ENCODE data around the gene OR4D2.
A peak's percentile ranks its signal among the peaks of the same experiment; 100 is the strongest.

Gene OR4D2

DNA sequence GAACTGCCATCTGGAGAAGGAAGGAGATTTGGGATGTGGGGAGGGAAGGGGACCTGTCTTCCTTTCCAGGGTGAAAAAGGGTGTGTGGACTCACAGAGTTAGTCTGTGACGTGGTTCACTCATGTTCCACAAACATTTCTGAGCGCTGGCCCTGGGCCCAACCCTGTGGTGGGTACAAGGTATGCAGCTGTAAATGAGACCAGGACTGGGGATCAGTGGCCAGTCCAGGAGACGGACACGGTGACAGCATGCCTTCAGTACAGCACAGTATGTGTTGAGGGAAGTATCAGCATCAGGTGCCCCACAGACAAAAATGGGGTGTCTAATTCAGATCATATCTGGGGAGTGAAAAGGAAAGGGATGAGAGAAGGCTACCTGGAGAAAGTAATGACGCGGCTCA, 20.3 kb downstream of the OR4D2 start:
- Histone ChIP-seq H3K27me3 (ENCODE audit: insufficient read depth, low read depth, severe bottlenecking) (no peaks in the 10 kb centered on the region), H3K9me3 (ENCODE audit: severe bottlenecking) (no peaks in the 10 kb centered on the region), H3K27ac (no peak overlapping the region), H3K4me3 (ENCODE audit: low read depth, low read length) (no peak overlapping the region), H3K36me3 (no peaks in the 10 kb centered on the region)
- no peak for DNase-seq
- TF ChIP-seq, protein P1, sequence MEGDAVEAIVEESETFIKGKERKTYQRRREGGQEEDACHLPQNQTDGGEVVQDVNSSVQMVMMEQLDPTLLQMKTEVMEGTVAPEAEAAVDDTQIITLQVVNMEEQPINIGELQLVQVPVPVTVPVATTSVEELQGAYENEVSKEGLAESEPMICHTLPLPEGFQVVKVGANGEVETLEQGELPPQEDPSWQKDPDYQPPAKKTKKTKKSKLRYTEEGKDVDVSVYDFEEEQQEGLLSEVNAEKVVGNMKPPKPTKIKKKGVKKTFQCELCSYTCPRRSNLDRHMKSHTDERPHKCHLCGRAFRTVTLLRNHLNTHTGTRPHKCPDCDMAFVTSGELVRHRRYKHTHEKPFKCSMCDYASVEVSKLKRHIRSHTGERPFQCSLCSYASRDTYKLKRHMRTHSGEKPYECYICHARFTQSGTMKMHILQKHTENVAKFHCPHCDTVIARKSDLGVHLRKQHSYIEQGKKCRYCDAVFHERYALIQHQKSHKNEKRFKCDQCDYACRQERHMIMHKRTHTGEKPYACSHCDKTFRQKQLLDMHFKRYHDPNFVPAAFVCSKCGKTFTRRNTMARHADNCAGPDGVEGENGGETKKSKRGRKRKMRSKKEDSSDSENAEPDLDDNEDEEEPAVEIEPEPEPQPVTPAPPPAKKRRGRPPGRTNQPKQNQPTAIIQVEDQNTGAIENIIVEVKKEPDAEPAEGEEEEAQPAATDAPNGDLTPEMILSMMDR (IDR thresholded peaks at IDR 0.05; ENCODE audit: low read depth, low read length): no peak

DNA sequence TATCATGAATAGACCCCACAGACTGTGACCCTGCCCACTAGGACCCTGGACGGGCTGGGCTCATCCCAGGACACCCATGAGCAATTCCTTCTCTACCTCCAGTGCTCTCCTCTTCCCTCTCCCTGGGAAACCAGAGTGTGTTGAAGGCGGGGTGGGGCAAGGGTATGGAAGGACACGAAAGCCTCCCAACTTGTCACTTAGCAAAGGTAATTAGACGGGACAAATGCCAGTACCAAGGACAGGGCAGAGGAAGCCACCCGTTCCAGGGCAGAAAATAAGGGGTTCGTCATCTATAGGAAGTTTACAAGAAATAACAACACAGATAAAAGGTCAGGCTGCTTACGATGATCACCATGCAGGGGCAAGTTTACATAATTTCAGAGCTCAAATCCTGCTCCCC, 20.9 kb downstream of the OR4D2 start:
- no peaks in the 10 kb centered on the region for H3K9me3 ChIP-seq (ENCODE audit: severe bottlenecking)
- no peak overlapping the region for H3K4me3 ChIP-seq (ENCODE audit: low read depth, low read length)
- DNase-seq: no peak
- TF ChIP-seq, protein P1 (IDR thresholded peaks at IDR 0.05; ENCODE audit: low read depth, low read length): no peak
- H3K36me3 ChIP-seq: no peaks in the 10 kb centered on the region
- H3K27ac ChIP-seq: no peak overlapping the region
- no peaks in the 10 kb centered on the region for H3K27me3 ChIP-seq (ENCODE audit: insufficient read depth, low read depth, severe bottlenecking)

DNA sequence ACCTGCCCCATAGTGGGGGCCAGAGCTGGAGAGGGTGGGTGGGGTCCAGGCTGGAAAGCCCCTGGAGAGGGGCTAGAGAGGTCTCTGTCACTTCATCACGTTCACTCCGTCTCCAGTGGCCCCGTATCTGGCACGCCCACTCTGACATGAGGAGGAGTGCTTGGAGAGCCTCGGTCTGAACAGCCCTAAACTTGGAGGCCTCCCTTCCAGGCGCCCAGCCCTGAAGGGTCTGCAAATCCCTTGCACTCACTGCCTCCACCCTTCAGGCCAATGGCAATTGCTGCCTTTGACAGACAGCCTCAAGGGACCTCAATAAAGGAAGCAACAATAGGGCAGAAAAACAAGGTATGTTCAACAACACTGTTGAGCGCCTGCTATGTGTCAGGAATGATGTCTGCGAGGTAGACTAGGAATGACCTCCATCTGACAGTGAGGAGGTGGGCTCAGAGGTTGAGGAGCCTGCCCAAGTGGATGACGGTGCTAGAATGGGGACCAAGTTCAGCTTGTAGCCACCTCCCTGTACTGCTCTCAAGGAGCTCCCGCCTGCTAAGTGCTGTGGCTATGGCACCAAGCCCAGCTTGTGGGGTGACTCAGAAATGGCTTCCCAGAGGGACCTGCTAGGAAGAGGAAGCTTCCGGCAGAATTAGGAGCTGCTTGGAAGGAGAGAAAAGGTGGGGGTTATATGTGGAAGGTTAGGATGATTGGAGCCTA, 22.8 kb downstream of the OR4D2 start:
- no peaks in the 10 kb centered on the region for H3K36me3 ChIP-seq
- TF ChIP-seq, protein P1 (IDR thresholded peaks at IDR 0.05; ENCODE audit: low read depth, low read length): no peak
- H3K27ac ChIP-seq: no peak overlapping the region
- no peak overlapping the region for H3K4me3 ChIP-seq (ENCODE audit: low read depth, low read length)
- H3K9me3 ChIP-seq (ENCODE audit: severe bottlenecking): no peaks in the 10 kb centered on the region
- DNase-seq: no peak
- no peaks in the 10 kb centered on the region for H3K27me3 ChIP-seq (ENCODE audit: insufficient read depth, low read depth, severe bottlenecking)

DNA sequence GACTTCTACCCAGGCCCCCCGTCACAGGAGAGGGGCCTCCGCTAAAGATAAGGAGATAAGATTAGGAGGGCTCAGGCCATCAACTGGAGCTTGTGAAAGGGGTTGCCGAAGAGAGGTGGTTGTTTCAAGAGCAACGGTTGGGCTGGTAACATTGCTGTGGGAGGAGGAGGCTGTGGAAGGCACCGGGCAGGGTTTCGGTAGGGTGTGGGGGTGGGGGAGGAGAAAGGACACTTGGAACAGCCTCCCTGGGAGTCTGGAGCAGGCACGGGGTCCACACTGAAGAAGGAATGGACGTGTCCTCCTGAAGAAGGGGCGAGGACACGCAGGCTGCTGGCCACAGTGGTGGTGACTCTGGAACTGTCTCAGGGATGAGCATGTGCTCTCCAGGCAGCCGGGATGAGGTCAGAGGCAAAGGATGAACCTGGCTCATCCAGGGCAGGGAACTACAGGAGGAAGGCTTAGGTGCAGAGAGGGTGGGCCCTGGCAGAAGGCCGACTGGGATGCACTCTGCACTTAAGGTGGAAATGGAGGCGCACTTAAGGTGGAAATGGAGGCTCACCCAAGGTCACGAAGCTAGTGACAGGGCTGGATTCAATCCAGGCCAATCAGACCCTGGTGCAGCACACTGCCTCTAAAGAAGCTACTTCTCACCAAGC, 24.6 kb downstream of the OR4D2 start:
- Histone ChIP-seq H3K27me3 (ENCODE audit: insufficient read depth, low read depth, severe bottlenecking) (no peaks in the 10 kb centered on the region), H3K36me3 (no peaks in the 10 kb centered on the region), H3K9me3 (ENCODE audit: severe bottlenecking) (no peaks in the 10 kb centered on the region), H3K27ac (no peak overlapping the region), H3K4me3 (ENCODE audit: low read depth, low read length) (no peak overlapping the region)
- DNase-seq: peak; percentile 51
- TF ChIP-seq, protein P1 (IDR thresholded peaks at IDR 0.05; ENCODE audit: low read depth, low read length): no peak

DNA sequence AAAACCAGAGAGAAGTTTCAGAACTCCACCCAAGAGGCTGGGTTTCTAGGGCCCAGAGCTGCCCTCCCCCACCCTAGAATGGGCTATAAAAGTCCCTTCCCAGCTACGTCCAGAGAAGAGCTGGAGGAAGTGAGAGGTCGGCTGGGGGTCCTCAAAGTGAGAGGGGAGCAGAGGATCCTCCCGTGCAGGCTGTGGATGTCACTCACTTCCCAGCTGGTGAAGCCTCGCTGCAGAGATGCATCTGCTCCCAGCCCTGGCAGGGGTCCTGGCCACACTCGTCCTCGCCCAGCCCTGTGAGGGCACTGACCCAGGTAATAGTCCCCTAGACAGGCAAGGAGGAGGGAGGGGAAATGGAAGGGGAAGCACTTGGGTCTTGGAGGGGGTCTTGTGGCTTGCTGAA, 25.8 kb downstream of the OR4D2 start, which contains the start of gene EPX:
Gene EPX, plus strand, starts transcription at position 115 of the 400 bp plus-strand sequence. Its CDS starts 121 bp downstream, at position 236.
- Histone ChIP-seq H3K4me3 (ENCODE audit: low read depth, low read length) (no peak within 1 kb of the TSS), H3K27me3 (ENCODE audit: insufficient read depth, low read depth, severe bottlenecking) (no peaks in the 10 kb centered on the region), H3K27ac (no peak within 1 kb of the TSS), H3K36me3 (no peaks in the 10 kb centered on the region), H3K9me3 (ENCODE audit: severe bottlenecking) (no peaks in the 10 kb centered on the region)
- TF ChIP-seq, protein P1 (IDR thresholded peaks at IDR 0.05; ENCODE audit: low read depth, low read length): no peak
- no peak for DNase-seq

All from WERI-Rb-1 (cell line).